ENCODE results near the gene OXCT1.
A peak's percentile ranks its signal among the peaks of the same experiment; 100 is the strongest.

The OXCT1 gene

DNA sequence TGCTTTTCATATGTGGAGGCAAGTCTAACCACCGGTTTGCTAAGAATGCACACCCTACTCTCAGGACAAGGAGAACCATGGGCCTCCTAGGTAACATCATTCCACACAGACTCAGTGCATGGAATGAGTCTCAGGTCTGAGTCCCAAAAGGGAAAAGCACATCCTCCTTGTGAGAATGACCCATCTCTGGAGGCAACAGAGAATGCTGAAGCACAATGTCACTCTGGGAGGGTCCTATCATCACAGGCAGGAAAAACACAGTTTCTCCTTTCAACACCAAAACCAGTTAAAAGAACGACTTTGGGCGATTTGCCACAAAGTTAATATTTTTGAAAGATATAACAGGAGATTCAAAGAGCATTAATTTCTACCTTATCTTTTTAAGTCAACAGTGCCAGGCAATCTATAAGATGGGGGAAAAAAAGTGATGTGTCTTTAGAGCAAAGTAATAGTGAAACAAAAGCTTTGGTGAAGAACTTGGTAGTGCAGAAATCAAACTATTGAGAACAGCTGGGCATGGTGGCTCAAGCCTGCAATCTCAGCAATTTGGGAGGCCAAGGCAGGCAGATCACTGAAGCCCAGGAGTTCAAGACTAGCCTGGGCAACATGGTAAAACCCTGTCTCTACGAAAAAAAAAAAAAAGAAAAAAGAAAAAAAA lies 97.3 kb downstream of the OXCT1 start:
- TF ChIP-seq, protein P1, sequence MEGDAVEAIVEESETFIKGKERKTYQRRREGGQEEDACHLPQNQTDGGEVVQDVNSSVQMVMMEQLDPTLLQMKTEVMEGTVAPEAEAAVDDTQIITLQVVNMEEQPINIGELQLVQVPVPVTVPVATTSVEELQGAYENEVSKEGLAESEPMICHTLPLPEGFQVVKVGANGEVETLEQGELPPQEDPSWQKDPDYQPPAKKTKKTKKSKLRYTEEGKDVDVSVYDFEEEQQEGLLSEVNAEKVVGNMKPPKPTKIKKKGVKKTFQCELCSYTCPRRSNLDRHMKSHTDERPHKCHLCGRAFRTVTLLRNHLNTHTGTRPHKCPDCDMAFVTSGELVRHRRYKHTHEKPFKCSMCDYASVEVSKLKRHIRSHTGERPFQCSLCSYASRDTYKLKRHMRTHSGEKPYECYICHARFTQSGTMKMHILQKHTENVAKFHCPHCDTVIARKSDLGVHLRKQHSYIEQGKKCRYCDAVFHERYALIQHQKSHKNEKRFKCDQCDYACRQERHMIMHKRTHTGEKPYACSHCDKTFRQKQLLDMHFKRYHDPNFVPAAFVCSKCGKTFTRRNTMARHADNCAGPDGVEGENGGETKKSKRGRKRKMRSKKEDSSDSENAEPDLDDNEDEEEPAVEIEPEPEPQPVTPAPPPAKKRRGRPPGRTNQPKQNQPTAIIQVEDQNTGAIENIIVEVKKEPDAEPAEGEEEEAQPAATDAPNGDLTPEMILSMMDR (IDR thresholded peaks at IDR 0.05; ENCODE audit: insufficient read depth, low read depth, low read length, missing control alignments): no peak
- no peak overlapping the region for H3K4me3 ChIP-seq (ENCODE audit: low read depth, low read length)
- peak; percentile 36 for DNase-seq (ENCODE audit: low read depth)

DNA sequence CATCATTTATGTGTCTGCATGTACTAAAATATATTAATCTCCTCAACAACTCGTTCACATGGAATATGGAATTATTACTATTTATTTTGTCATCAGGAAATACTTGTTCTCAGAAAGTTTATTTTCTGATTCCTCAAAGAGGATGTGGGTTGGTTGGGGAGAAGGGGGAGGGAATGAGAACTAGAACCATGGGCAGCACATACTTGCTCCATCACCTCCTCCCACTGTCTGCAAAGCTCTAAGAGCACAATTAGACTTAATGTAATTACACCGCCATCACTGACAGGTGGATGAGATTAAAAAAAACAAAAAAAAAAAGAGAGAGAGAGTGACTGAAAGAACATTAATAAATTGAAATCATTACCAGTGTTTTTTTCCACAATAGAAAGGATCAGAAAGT lies 98.2 kb downstream of the OXCT1 start:
- DNase-seq (ENCODE audit: low read depth): peak; percentile 13
- TF ChIP-seq, protein P1 (IDR thresholded peaks at IDR 0.05; ENCODE audit: insufficient read depth, low read depth, low read length, missing control alignments): no peak
- no peak overlapping the region for H3K4me3 ChIP-seq (ENCODE audit: low read depth, low read length)

DNA sequence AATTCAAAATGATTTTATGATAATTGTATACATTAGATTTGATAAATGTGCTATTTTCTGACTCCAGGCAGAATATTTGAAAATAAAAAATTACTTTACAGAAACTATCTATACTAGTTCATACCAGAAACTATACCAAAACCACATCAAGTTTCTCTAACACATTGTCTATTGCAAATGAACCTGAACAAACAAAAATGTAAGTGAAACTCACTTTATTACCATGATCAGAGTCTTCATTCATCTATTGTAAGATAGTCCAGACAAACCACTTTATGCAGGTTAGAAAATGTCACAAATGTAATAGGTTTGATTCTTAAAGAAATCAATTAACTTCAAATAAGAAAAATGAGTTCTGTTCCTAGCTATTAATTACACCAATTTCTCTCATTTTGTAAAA lies 99.4 kb downstream of the OXCT1 start:
- TF ChIP-seq, protein P1 (IDR thresholded peaks at IDR 0.05; ENCODE audit: insufficient read depth, low read depth, low read length, missing control alignments): no peak
- no peak overlapping the region for H3K4me3 ChIP-seq (ENCODE audit: low read depth, low read length)
- DNase-seq (ENCODE audit: low read depth): peak; percentile 56

DNA sequence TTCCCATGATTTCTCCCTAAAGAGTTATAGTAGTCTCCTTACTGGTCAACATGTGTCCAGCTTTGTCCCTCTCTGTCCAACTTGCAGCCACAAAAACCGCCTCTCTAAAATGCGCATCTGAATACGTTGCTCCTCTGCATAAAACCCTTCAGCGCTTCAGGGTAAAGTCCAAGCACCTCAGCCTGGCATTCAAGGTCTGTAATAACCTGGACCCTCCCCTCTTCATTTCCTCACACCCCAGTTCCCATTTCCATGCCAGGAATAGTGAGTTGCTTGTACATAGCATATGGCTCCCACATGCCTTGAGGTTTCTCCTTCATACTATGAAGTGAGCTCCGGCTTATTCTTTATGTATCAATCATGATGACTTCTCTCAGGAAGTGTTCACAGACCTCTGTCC lies 101.5 kb downstream of the OXCT1 start:
- H3K4me3 ChIP-seq (ENCODE audit: low read depth, low read length): no peak overlapping the region
- TF ChIP-seq, protein P1 (IDR thresholded peaks at IDR 0.05; ENCODE audit: insufficient read depth, low read depth, low read length, missing control alignments): no peak
- no peak for DNase-seq (ENCODE audit: low read depth)

DNA sequence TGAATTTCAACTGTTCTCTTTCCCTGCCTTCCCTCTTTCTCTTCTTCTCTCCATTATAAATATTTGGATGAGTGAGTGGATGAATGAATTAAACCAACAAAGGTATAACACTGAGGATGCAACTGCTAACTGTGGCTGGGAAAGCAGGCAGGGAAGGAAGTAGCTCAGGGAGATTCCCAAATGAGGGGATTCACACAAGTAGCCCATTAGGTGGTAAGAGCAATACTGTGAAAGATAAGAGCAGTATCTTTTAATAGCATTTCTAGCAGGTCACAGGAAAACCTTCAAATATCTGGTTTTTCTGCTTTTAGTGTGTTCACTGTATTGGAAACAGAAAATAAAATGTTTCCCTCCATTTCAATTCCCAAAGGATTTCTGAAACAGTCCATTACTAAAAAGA lies 105.6 kb downstream of the OXCT1 start:
- TF ChIP-seq, protein P1 (IDR thresholded peaks at IDR 0.05; ENCODE audit: insufficient read depth, low read depth, low read length, missing control alignments): no peak
- DNase-seq (ENCODE audit: low read depth): no peak
- H3K4me3 ChIP-seq (ENCODE audit: low read depth, low read length): no peak overlapping the region

DNA sequence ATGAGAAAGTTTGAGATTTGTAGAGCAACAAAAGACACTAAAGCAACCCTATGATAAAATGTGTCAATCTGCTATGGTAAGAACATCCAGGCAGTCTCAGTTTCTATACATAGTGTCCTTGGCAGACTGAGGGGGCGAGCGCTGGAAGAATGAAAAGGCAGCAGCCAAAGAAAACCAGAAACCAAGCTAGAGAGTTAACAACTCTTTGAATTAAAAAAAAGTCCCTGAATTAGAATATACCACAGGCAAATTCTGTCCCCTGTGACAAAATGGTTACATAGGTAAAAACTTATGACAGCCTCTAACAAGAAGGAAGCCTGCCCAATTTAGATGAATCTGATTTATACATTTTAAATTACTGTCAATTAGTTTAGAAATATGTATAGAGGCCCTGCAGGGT lies 106.7 kb downstream of the OXCT1 start:
- no peak overlapping the region for H3K4me3 ChIP-seq (ENCODE audit: low read depth, low read length)
- TF ChIP-seq, protein P1 (IDR thresholded peaks at IDR 0.05; ENCODE audit: insufficient read depth, low read depth, low read length, missing control alignments): no peak
- no peak for DNase-seq (ENCODE audit: low read depth)

DNA sequence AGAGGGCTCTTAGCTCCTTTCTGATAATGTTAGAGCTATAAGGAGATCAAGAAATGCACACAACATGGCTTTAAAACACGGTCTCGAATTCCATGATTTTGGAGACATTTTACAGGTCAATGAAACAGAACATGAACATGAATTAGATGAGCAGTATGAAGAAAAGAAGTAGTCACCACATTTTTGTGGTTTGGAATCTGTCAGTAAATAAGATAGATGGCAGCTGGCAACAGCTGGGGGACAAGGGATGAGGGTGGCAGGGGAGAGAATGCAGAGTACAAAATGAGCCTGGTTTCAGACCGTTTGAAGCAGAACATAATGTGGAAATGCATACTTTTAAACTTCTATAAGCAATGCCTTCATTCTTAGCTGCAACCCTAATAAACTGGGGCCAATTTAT lies 107.1 kb downstream of the OXCT1 start:
- no peak for DNase-seq (ENCODE audit: low read depth)
- no peak overlapping the region for H3K4me3 ChIP-seq (ENCODE audit: low read depth, low read length)
- TF ChIP-seq, protein P1 (IDR thresholded peaks at IDR 0.05; ENCODE audit: insufficient read depth, low read depth, low read length, missing control alignments): no peak

All from GM12865 (cell line).